COLO668 (cell line): ENCODE results near the gene ZC3HAV1.
"Not testable (repeated sequence)": the region's sequence is repeated elsewhere in the genome, so short reads cannot be mapped to it uniquely, and the experiment has no call there.

Experiments
- DNase-seq: peaks from one replicate; lab custom pipeline; 2025; ENCODE audit not compliant: unreplicated experiment; lab: John Stamatoyannopoulos, UW

Gene ZC3HAV1

DNA sequence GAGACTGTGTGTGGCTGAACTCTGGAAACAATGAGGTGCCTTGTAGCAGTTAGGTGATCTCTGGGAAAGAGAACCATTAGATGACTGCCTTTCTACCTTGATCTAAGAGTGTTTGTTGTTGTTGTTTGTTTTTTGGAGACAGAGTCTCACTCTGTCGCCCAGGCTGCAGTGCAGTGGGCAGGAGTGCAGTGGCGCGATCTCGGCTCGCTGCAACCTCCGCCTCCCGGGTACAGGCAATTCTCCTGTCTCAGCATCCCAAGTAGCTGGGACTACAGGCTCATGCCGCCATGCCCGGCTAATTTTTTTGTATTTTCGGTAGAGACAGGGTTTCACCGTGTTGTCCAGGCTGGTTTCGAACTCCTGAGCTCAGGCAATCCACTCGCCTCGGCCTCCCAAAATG is 54.9 kb downstream of the ZC3HAV1 start:
- not testable (repeated sequence) for DNase-seq

DNA sequence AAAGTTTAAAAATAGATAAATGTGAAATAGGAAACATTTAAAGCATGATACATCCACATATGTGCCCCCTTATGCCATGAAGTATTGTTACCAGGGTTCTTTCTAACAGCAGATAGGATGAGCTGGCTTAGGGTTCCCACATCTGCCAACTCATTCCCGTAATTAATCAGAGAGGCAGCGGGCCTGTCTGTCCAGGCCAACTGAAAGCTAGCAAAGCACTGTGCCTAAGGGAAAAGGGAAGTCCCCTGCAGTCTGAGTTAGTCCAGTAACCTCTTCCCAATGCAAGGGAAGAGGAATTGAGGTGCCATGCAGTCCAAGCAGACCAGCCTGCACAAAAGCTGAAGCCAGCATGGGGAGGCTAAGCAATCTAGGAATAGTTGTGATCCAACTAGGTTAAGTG is 55.4 kb downstream of the ZC3HAV1 start:
- no peak for DNase-seq

DNA sequence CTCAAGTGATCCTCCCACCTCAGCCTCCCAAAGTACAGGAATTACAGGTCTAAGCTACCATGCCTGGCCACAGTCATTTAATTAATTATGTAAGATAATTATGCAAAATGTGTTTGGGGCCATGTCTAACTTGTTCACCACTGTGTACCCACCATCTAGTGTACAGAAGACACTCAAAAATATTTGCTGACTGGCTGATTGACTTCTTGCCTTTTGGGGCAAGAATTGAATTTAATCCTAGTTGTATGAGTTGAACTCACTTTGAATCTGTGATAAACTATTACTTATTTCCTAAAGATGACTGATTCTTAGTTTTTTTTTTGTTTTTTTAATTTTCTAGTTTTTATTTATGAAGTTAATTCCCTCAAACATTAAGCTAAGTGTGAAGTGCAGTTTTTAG is 57.9 kb downstream of the ZC3HAV1 start:
- no peak for DNase-seq

DNA sequence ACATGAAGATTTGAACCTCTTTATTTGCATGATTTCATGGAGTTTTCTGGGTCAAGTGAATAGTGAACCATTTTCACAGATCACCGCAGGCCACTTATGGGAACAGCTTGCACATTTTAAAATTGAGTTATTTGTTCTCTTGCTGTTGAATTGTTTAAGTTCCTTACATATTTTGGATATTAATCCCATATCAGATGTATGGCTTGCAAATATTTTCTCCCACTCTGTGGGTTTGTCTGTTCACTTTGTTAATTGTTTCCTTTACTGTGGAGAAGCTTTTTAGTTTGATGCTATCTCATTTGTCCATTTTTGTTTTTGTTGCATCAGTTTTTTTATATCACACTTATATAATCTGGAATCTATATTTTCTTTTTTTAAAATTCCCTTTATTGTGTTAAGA is 59.6 kb downstream of the ZC3HAV1 start:
- DNase-seq, result no peak

DNA sequence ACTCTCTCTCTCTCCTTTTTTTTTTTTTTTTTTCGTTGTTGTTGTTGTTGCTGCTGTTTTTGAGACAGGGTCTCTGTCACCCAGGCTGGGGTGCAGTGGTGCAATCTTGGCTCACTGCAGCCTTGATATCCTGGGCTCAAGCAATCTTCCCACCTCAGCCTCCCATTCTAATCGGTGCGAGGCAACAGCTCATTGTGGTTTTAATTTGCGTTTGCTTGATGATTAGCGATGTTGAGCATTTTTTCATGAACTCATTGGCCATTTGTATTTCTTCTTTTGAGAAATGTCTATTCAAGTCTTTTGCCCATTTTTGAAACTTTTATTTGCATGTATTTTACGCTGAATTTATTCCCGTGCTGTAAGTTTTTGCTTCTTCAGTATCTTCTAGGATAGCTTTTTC is 60.4 kb downstream of the ZC3HAV1 start:
- DNase-seq, result no peak

DNA sequence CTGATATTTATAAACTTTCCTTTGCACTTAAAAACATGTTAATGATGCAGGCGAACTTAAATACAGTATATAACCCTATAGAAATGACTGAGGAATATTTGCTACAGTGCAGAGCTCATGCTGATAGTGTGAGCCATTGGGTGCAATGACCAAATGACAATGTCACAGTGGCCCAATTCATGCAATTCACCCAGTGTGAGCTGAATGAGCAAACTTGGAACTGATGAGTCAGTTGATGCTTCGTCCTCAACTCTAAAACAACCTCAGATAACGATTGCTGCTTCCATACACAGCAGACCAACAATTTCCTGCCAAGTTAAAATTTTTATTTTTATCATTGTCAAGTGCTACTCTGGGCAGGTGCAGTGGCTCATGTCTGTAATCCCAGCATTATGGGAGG is 61.5 kb downstream of the ZC3HAV1 start:
- DNase-seq, result no peak

DNA sequence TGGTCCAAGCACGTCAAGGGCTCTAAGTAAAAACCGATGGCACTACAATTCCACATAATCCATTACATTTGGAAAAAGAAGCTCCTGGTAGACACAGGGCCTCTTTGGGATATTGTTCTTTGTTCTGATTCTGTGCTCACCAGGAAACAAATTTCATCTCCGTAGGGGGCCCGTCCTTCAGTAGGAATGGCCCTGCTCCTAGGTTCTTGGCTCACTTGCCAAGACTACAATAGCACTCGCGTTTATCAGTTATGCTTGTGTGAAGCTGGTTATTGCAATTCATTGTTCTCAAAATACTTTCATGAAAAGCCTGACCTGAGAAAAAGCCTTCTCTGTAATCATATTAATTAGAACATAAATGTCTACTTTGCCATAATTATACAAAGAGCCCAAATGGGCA is 63.4 kb downstream of the ZC3HAV1 start:
- DNase-seq, result no peak

DNA sequence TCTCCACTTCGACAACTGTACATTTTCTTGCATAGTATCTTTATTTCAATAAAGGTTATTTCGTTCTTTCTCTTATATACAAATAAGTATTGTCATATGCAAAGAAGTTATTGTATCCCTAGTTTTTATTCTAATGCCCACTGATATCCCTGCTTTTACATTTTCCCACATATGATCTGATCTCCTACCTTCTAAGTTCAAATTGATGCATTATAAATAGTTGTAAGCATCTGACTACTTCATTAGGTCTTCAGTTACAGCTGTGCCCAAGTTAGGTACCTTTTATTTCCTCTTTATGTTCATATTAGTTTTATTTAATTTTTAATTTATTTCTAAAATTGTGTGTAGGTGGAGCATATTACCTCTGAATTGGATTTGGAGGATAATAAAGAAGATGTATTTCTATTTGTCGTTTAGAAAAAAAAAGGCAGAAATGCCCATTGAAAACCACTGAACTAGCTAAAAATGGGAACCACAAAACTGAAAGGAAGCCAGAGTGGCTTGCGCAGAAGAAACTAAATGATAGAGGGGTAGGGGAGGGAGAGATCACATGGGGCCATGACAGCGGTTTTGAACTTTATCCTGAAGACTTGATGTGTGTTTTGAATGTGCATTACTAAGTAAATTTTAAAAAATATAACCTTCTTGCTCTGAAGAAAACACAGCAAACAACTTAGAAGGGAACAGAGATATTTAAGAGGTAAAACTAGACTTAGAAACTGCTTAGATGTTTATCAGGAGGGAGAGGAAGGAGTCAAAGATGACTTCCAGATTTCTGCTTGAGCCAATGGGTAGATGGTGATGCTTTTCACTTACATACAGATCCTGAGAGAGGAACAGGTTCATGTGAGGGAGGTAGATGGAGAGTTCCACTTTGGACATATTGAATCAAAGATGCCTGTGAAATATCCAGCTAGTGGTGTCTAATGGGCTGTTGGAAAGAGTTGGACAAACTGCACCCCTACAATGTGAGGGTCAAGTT is 64.4 kb downstream of the ZC3HAV1 start:
- DNase-seq, result no peak

DNA sequence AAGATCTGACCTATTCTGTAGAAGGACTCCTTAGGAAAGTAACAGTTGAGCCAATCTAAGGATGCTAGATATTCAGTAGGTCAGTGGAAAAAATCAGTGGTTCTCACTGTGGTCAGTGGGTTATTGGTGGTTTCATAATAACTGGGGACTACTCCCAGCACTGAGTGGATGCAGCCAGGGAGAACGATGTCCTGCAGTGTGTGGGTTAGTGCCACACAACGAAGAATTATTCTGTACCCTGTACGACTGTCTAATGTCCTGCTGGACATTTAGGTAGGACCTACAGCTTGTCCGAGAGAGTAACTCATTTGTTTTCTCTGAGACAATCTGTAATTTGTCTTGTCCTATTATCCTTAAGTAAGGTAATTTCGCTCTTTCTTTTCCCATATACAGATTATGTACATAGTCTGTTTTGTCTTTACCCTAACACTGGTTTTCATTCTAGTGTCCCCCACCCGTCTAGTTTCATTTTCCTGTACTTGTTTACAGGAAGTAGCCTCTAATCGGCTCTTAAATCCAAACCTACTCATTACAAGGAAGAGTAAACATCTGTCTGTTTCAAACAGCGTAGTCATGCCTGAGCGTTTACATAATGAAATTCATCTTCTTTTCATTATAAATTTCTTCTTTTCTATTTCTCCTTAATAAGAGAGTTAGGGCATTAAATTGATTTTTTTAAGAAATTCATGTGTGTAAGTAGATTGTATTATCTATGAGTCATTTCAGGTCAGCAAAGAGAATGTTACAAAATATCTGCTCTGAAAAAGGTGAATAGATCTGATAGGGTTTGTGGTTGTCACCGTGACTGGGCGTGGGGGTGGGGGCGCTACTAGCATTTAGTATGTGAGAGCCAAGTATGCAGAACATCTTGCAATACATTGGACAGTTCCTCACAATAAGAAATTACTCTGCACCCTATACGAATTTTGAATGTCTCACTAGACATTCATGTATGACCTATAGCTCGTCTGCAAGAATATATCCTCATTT is 65.4 kb downstream of the ZC3HAV1 start:
- DNase-seq, result peak; percentile 36

DNA sequence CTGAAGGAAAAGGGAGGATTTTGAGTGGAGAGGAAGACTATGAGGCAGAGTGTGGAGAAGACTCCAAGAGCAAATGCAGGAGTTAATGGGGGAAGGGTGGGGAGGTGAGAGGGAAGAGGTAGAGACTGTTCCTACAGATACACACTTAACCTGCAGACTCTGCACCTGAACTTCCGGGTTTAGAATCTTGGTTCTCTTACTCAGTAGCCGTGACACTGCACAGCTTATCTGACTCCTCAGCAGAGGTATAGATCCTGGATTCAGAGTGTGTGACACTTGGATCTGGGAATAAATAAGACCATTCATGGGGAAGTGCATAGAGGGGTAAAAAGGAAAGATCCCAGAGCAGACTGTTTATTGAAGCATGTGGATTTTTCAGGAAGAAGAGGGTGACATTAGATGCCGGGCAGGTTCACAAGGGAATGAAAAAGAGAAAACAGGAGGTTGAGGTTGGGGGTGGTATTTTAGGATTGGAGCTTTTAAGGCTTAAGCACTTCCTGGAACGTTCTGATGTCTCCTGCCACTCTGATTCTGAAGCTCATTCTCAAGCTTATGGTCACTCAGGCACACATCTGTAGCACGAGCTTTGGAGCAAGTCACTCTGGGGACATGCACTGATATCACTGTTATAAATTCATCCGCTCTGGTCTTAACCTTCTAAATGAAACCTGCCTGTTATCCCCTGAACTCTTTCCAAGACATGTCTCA is 68.0 kb downstream of the ZC3HAV1 start:
- DNase-seq, result no peak

DNA sequence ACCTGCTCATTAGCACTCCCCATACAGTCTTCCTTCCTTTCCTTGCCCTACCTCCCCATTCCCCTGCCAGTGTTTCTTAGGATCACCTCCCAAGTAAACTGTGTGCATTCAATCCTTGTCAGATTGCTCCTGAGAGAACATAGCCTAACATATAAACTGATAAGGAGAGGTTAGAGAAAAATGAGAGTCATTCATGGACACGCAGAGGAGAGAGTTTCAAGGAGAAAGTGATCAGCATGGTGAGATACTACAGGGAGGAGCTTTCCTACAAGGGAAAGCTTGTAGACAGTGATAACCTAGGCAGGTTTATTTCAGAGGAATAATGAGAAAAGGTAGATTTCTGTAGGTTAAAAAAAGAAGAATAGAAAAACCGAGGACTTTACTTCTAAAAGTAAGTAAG is 70.8 kb downstream of the ZC3HAV1 start:
- DNase-seq, result no peak

DNA sequence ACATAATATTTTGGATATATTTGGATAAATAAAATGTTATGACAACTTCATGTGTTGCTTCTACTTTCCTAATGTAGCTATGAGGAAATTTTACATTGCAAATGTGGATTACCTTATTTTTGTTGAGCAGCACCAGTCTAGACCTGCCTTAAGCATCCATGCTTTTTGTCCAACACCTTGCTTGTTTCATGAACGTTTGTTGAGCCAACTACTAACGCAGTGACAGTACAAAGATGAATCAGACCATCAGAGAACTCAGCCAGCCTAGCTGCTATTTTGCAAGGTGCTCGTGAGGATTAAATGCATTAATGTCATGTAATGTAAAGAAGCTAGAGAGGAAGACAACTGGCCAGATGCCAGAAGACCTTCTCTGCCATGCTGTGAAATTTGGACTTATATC is 72.6 kb downstream of the ZC3HAV1 start:
- DNase-seq, result no peak

DNA sequence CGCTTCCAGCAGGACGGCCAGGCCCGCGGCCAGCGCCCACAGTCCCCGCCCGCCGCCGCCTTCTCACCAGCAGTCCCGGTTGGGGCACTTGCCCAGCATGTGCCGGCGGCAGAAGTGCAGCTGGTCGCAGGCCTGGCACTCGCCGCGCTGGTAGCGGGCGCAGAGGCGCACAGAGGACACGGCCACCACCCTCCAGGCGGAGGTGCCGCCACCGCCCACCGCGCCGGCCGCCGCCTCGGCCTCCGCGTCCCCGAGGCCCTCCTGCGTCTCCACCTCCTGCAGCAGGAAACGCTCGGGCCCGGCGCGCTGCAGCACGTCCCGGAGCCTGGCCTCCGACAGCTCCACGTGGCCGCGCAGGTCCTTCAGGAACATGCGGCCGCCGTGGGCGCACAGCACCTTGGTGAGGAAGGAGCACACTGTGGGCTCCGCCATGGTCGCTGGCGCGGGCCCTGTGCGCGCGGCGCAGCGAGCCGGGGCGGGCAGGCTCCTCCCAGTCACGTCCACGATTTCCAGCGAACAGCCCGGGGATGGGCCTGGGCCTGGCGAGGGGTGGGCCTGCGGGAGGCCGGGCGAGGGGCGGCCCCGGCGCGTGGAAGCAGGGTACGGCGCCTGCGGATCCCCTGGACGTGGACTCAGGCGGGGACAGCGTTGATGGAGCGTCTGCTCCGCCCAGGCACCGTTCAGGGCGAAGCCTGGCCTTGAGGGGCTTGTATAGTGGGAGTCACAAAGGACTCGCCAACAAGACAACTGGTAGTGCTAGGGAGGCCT is 73.8 kb downstream of the ZC3HAV1 start, which contains the start of gene ZC3HAV1L:
ZC3HAV1L (minus strand) TSS at position 457 of the 768 bp plus-strand sequence; CDS start at position 432, 25 bp downstream.
- DNase-seq, result peak; percentile 78

DNA sequence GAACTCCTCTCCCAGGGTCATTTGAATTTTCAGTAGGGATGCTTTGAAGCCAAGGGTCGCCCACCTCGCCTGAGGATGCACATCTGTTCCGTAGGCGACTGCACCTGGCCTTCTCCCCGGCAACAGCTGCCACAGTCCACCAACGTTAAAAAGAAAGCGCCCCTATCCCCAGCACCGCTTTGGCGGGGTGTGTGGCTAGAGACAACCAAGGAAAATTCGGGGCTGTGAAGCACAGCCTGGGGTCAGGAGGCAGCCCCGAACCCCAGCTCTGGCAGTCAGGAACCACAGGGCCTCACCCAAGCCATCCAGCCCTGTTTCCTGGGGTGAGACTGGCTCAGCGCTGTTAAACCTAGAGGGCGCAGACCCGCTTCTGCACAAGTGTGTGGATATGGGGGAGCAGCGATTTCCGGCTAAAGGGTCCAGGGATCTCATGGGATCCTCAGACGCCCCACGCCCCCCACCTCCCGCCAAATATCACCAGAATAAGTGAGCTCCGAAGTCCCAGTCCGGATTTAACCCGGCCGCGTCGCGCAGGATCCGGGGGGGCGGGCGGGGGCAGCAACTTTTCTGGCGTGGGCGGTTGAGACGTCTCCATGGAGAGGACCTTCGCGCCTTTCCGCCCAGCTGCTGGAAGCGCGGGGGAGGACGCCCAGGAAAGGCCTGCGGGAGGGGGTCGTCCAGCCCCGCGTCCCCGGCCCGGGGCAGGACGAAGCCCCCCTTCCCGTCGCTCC is 74.5 kb downstream of the ZC3HAV1 start:
- peak; percentile 67 for DNase-seq

DNA sequence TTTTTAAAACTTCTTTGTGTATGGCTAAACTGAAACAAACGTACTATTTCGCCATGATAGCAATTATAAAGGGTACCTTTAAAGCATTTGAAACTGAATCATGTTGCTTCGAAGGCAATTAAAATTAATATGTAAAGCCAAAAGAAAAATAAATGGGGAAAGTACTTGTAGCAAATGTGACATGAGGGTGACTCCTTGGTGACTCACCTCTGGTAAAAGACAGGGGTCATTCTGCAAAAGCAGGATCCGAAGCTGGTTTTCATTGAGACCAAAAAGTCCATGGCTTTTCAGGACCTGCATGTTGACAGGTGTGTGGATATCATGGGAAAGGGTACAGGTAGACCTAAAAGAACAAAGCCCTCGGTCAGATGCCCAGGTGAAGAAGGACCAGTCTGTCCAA is 75.2 kb downstream of the ZC3HAV1 start:
- no peak for DNase-seq

DNA sequence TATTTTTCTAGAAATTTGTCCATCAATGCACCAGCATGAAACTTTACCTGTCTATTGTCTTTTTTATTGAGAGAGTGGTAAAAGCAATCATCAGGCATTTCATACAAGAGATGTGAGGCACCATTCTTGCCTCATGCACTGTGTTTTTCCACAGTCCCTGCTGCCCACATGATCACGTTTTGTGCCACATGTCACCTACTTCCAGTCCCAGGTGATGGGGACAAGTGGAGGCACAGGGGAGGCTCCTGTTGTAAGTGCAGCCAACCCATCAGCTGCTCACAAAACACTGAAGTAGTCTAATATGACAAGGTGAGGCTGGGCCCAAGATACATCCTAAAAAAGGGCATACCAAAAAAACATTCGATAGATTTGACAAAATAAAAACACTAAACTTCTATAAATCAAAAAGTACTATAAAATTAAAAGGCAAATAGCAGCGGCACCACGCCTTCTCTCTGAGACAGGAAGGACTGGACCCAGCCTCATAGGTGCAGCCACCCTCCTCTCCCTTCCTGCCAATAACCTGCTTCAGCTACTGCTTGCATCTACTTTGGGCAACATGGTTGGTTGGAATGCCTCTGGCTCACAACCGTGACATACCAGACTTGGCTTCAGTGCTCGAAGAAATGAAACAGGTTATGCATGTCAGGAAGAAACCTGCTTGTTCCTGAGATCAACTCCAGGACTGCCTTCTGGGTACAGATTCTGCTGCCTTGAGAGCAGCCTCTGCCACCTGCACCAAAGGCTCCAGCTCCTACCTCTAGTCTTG is 76.0 kb downstream of the ZC3HAV1 start:
- no peak for DNase-seq

DNA sequence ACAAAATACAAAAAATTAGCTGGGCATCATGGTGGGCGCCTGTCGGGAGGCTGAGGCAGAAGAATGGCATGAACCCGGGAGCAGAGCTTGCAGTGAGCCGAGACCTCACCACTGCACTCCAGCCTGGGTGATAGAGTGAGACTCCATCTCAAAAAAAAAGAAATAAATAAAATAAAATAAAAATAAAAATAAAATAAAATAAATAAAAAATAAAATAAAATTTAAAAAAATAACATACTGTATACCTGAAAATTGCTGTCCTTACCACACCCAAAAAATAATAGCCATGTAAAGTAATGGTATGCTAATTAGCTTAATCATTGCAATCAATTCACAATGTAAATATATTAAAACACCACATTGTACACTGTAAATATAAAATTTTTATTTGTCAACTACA is 77.0 kb downstream of the ZC3HAV1 start:
- DNase-seq, result no peak

DNA sequence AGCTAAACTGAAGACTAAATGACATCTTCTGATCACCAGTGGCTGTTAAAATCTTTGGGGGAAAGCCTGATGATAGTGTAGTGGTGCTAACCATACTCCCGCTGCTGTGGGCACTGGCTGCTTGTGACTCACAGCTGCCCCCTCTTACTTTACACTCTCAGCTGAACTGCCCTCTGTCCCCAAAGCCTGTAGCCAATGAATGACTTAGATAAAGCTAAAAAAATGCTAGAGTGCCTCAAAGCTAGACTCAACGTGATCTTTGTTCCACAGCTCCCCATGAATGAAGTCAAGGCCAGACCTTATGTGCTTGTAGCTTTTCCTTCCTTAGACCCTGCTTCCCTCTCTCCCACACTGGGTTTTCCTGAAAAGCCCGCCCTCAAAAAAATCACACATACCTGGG is 80.2 kb downstream of the ZC3HAV1 start:
- DNase-seq, result no peak

DNA sequence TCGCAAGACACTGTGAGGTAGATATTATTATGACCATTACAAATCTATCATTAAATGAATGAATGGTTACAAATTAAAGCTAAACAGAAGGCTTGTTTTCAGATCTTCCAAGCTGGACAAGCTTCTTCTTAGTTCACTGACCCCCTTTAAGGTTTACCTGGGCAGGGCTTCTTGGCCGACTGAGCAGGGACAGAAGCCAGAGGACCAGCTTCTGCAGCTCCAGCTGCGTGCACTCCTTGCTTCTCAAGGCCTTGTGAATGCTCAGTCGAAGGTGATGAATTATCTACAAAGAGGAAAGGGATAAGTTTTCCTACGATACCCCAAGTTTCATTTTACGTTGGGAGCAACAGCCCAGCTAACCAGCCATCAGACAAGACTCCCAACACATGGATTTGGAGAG is 83.0 kb downstream of the ZC3HAV1 start:
- no peak for DNase-seq
